A549 (cell line): ENCODE data around the gene STRBP. TPM values are rescaled to one million over a fixed set of nuclear protein-coding genes. Genes with fewer than 3 reads are reported as not detected.
A peak's percentile ranks its signal among the peaks of the same experiment; 100 is the strongest.
"Not testable (repeated sequence)": the region's sequence is repeated elsewhere in the genome, so short reads cannot be mapped to it uniquely, and the experiment has no call there.

ENCODE experiments used
- ATAC-seq, 2 experiments: fragments of 200-7000 bp in 1 of 2; fragments of >200 bp in 1 of 2; cut with Nextera tagmentation in 1 of 2; cut with Tn5 transposase in 1 of 2; 3 replicates each; pipeline versions ENCODE4 v1.8.0 to v1.9.1; 2018 to 2020; ENCODE audit warnings: mild to moderate bottlenecking in 1 of 2, moderate library complexity in 1 of 2
- CTCF ChIA-PET: fragments of 300-600 bp; sonication (Branson Sonifier 250); formaldehyde crosslinking; extraction: SDS; loops from one replicate; lab custom pipeline; 2021; ENCODE audit warnings: antibody characterized with exemption, inconsistent platforms; lab: Yijun Ruan, JAX
- POLR2A ChIA-PET: fragments of 350-600 bp; formaldehyde crosslinking; extraction: SDS; loops from one replicate; lab custom pipeline; 2021; ENCODE audit warnings: antibody characterized with exemption, inconsistent platforms; lab: Yijun Ruan, JAX
- DNase-seq, 2 experiments: peaks; one replicate each; pipeline versions ENCODE4 v3.0.0 to v3.0.0-alpha.2; 2011 to 2016; ENCODE audit warnings: low read depth in 1 of 2, low spot score in 1 of 2
- FAIRE-seq: peaks from 2 replicates; lab custom pipeline; 2011; peaks lifted over from hg19 to GRCh38; lab: Jason Lieb, UNC
- H3K27ac ChIP-seq, 2 experiments: fragments of >200 bp; sonication (Bioruptor Twin); formaldehyde crosslinking; 3 replicates each; pipeline ENCODE4 v1.5.1; 2016 to 2017
- H3K4me1 ChIP-seq: fragments of >200 bp; sonication (Bioruptor Twin); formaldehyde crosslinking; 3 replicates; pipeline ENCODE4 v1.6.1; 2016
- H3K4me2 ChIP-seq: fragments of >200 bp; sonication (Bioruptor Twin); formaldehyde crosslinking; 3 replicates; pipeline ENCODE4 v1.6.1; 2016
- H3K4me3 ChIP-seq: fragments of >200 bp; sonication (Bioruptor Twin); formaldehyde crosslinking; 3 replicates; pipeline ENCODE4 v1.5.1; 2016
- H3K9me3 ChIP-seq: fragments of >200 bp; sonication (Bioruptor Twin); formaldehyde crosslinking; 3 replicates; pipeline ENCODE4 v1.6.1; 2016
- CHD2 ChIP-seq: fragments of 150-350 bp; IDR thresholded peaks from 2 replicates; pipeline ENCODE4 v1.6.1; 2014; ENCODE audit warnings: low read length; ENCODE audit not compliant: partially characterized antibody
- E2F6 ChIP-seq: IDR thresholded peaks from 2 replicates; pipeline ENCODE4 v1.6.1; 2012; ENCODE audit warnings: low read depth, borderline replicate concordance
- EHMT2 ChIP-seq: fragments of 200-600 bp; sonication (generic); IDR thresholded peaks from 2 replicates; pipeline ENCODE4 v1.6.1; 2016; ENCODE audit warnings: antibody characterized with exemption, low read depth, mild to moderate bottlenecking, moderate library complexity
- EP300 ChIP-seq, 2 experiments: fragments of >200 bp; sonication (Bioruptor Twin); formaldehyde crosslinking; IDR thresholded peaks; 2 replicates in 1 of 2; 3 replicates in 1 of 2; pipeline ENCODE4 v1.6.1; 2016 to 2017
- FOSL2 ChIP-seq, 2 experiments: fragments of 450-650 bp in 1 of 2; fragments of >200 bp in 1 of 2; sonication (Bioruptor Twin) in 1 of 2; formaldehyde crosslinking; IDR thresholded peaks; 2 replicates each; pipeline versions ENCODE4 v1.5.0 to v1.6.1; 2016 to 2020; ENCODE audit warnings: mild to moderate bottlenecking in 1 of 2, moderate library complexity in 1 of 2
- GATA3 ChIP-seq: IDR thresholded peaks from 2 replicates; pipeline ENCODE4 v1.6.1; 2012; ENCODE audit warnings: borderline replicate concordance
- HDAC2 ChIP-seq: fragments of 200-600 bp; sonication (generic); IDR thresholded peaks from 2 replicates; pipeline ENCODE4 v1.6.1; 2016
- JUNB ChIP-seq: fragments of >200 bp; sonication (Bioruptor Twin); formaldehyde crosslinking; IDR thresholded peaks from 2 replicates; pipeline ENCODE4 v1.6.1; 2016
- MYC ChIP-seq: IDR thresholded peaks from 2 replicates; pipeline ENCODE4 v1.6.1; 2012; ENCODE audit warnings: mild to moderate bottlenecking, inconsistent platforms, low read length, improper control_type of control experiment, borderline replicate concordance
- NR3C1 ChIP-seq: fragments of >200 bp; sonication (Bioruptor Twin); formaldehyde crosslinking; IDR thresholded peaks from 3 replicates; pipeline ENCODE4 v1.6.1; 2017
- POLR2AphosphoS2 ChIP-seq: conservative IDR thresholded peaks from 2 replicates; pipeline ENCODE4 v1.6.1; 2012; ENCODE audit warnings: low read length, improper control_type of control experiment, inconsistent platforms
- RAD21 ChIP-seq, 2 experiments: fragments of >200 bp in 1 of 2; sonication (Bioruptor Twin) in 1 of 2; formaldehyde crosslinking in 1 of 2; IDR thresholded peaks in 1 of 2; conservative IDR thresholded peaks in 1 of 2; 2 replicates in 1 of 2; 3 replicates in 1 of 2; pipeline ENCODE4 v1.6.1; 2012 to 2018; ENCODE audit warnings: inconsistent platforms in 1 of 2
- SMC3 ChIP-seq: fragments of >200 bp; sonication (Bioruptor Twin); formaldehyde crosslinking; IDR thresholded peaks from 3 replicates; pipeline ENCODE4 v1.6.1; 2018; ENCODE audit warnings: inconsistent platforms
- TFCP2L1 ChIP-seq: fragments of 250-450 bp; sonication (Bioruptor Pico); IDR thresholded peaks from 2 replicates; pipeline ENCODE4 v1.5.0; 2021; ENCODE audit warnings: mild to moderate bottlenecking
- TP53 ChIP-seq: fragments of 250-450 bp; sonication (Bioruptor Pico); IDR thresholded peaks from 2 replicates; pipeline ENCODE4 v1.5.0; 2021; ENCODE audit warnings: mild to moderate bottlenecking, moderate library complexity
- ZNF302 ChIP-seq: fragments of 250-450 bp; sonication (Bioruptor Pico); IDR thresholded peaks from 2 replicates; pipeline ENCODE4 v1.9.0; 2021; ENCODE audit warnings: inconsistent platforms, mild to moderate bottlenecking, moderate library complexity
- WGBS: methylation state at CpG from one replicate; pipeline ENCODE4 v1.1.6; 2017; ENCODE audit errors: missing lambda C conversion rate; 5-methylcytosine and 5-hydroxymethylcytosine counted together
- polyA plus RNA-seq, 4 experiments: library from polyadenylated mRNA; depleted of rRNA in 3 of 4; stranded (reverse); fragments of >200 nt; fragmentation: RNase III in 1 of 4; extraction: RNeasy Plus Mini Kit Qiagen cat#74134 plus additional on column Dnase treatment in 1 of 4; gene quantifications; 2 replicates in 3 of 4; 3 replicates in 1 of 4; pipeline ENCODE4 v1.2.3, GENCODE V29; 2011 to 2017

Gene STRBP
- polyA plus RNA-seq, 2 of the 4 experiments (the other 2 are of a cell fraction): 20.4 to 34.0 TPM

- TF ChIP-seq CHD2: no peak
- no peak for TF ChIP-seq EHMT2
- TF ChIP-seq POLR2AphosphoS2: no peak
- TF ChIP-seq NR3C1: no peak
- TF ChIP-seq TP53 (CRISPR knock-in tag): no peak
- TF ChIP-seq JUNB: no peak
- no peak for TF ChIP-seq TFCP2L1 (CRISPR knock-in tag)
- TF ChIP-seq EP300 (IDR thresholded peaks at IDR 0.05): no peak
- Histone ChIP-seq H3K4me3 (no peak overlapping the region), H3K4me1 (peaks cover 17% of the 10 kb centered on the region), H3K4me2 (peak overlapping the region; percentile 79), H3K9me3 (peaks cover 5% of the 10 kb centered on the region; the same call in 1 of the 3 replicates), H3K27ac (no peak overlapping the region)
- FAIRE-seq: no peak
- CTCF ChIA-PET: no interaction called here
- 71% methylated on average over 5 of the region's 5 CpGs for WGBS
- POLR2A ChIA-PET: interaction anchor here (1.1 kb wide), 1 partner anchor 14 kb away, joined by 4 read pairs; the partner anchor contains the start of gene STRBP
- DNase-seq: no peak
- peak; percentile 30 to 53; a peak in 4 of 6 replicates for ATAC-seq
Measured at GRCh38 chr9:123283048-123283408, 14.6 kb upstream of the STRBP start.

DNA sequence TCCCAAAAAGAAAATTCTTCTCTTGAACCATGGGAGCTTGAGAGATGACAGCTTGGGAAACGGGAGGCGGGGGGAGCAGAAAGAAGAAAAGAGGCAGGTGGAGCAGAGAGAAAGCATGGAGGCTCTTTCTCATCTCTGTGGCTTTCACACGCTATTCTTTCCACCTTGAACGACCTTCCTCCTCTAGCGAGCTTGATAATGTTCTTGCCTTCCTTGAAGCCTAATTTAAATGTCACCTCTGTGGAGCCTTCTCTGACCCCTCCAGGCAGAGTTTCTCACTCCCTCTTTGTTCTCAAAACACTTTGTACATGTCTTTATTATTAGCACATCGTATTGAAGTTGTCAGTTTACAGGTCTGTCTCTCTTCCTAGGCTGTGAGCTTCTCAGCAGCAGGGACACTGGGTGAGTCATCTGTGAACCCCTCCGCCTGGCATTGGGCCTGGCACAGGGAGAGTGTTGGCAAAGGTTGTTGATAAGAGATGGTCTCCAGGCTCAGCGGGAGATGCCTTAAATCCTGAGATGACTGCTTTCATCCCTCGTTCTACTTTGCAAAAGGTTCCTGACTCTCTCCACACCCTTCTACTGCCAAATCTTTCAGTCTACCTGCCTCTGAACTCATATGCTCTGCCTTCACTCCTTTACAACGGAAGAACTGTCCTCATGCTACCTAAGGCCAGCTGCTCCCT, 14.1 kb upstream of the STRBP start:
- TF ChIP-seq SMC3: no peak
- TF ChIP-seq JUNB: no peak
- TF ChIP-seq GATA3: no peak
- TF ChIP-seq FOSL2 (IDR thresholded peaks at IDR 0.05): 0 out of 2 replicates have a peak, but pooled peaks have one; percentile 13
- peak; percentile 68 for TF ChIP-seq FOSL2 (CRISPR knock-in tag; IDR thresholded peaks at IDR 0.05)
- no peak for FAIRE-seq
- POLR2A ChIA-PET: interaction anchor here (1.1 kb wide), 1 partner anchor 14 kb away, joined by 4 read pairs; the partner anchor contains the start of gene STRBP
- Histone ChIP-seq H3K4me2 (peak overlapping the region; percentile 79), H3K4me3 (peak overlapping the region; percentile 16; the same call in 2 of the 3 replicates), H3K4me1 (peaks cover 17% of the 10 kb centered on the region), H3K9me3 (peaks cover 5% of the 10 kb centered on the region; the same call in 1 of the 3 replicates), H3K27ac (no peak overlapping the region)
- peak; percentile 88 to 93 for ATAC-seq
- whole genome bisulfite sequencing: 14% methylated on average over 10 of the region's 10 CpGs
- CTCF ChIA-PET: interaction anchor here (1.3 kb wide), 1 partner anchor 30 kb away, joined by 3 read pairs; no protein-coding TSS in a partner anchor
- DNase-seq: peak; percentile 37 to 78

DNA sequence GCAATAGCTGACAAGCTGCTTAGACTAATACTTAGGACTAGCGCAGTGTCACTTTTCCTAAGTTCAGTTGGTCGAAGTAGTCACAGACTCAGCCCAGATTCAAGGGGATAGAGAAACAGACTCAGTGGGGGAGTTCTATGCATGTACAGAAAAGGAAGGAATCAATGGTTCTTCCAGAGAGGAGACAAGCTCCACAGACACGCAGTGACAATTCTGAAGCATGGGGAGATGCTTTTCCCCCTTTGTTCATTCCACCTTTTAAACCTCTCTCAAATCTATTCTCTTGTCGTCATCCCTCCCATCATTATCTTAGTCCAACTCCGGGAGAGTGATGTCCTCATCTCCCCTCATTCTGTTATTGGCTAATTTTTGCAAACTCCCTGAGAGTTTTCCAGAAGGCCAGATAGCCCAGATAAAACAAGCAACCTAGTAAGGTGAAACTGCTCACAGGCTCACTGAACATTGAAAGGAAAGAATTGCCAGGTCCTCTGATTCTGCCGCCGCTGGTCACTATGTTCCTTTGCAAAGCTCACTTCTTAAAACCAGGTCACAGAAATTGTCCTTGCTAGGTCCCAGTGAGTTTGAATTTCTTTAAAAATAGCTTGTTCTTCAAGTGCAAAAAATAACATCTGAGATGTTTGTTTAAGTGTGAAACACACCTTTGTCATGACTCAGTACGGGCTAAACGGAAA, 13.4 kb upstream of the STRBP start:
- peak overlapping the region; percentile 16; the same call in 1 of the 3 replicates for H3K4me3 ChIP-seq
- FAIRE-seq (no peak), ATAC-seq (no peak; a peak in 2 of 6 replicates), DNase-seq (no peak)
- peak overlapping the region; percentile 79 for H3K4me2 ChIP-seq
- WGBS: 55% methylated on average over 9 of the region's 9 CpGs
- CTCF ChIA-PET: interaction anchor here (1.3 kb wide), 1 partner anchor 31 kb away, joined by 3 read pairs; no protein-coding TSS in a partner anchor
- TF ChIP-seq ZNF302: no peak
- TF ChIP-seq MYC: no peak
- no peak for TF ChIP-seq RAD21 (conservative IDR thresholded peaks at IDR 0.05 in 1 of 2, IDR thresholded peaks at IDR 0.05 in 1 of 2)
- TF ChIP-seq HDAC2: no peak
- no peak for TF ChIP-seq E2F6
- H3K9me3 ChIP-seq: peaks cover 5% of the 10 kb centered on the region; the same call in 1 of the 3 replicates
- H3K4me1 ChIP-seq: peaks cover 17% of the 10 kb centered on the region
- no peak overlapping the region; a peak in 1 of 6 replicates for H3K27ac ChIP-seq
- POLR2A ChIA-PET: interaction anchor here (1.1 kb wide), 1 partner anchor 13 kb away, joined by 4 read pairs; the partner anchor contains the start of gene STRBP

- H3K27ac ChIP-seq, DNase-seq, ATAC-seq, POLR2A ChIA-PET, H3K4me2 ChIP-seq, H3K4me3 ChIP-seq, FAIRE-seq, H3K9me3 ChIP-seq: not testable (repeated sequence)
- 19% methylated on average over 4 of the region's 4 CpGs for WGBS
- CTCF ChIA-PET: interaction anchor here (0.8 to 1.1 kb wide), 2 partner anchors 9 to 123 kb away, joined by 3 read pairs; no protein-coding TSS in a partner anchor
- H3K4me1 ChIP-seq: peaks cover 17% of the 10 kb centered on the region
Measured at GRCh38 chr9:123278879-123279493, 10.6 kb upstream of the STRBP start.
